PC-9 (cell line): ENCODE data around the gene SLC1A5. TPM values are rescaled to one million over a fixed set of nuclear protein-coding genes. Genes with fewer than 3 reads are reported as not detected.

ENCODE experiments used
- BruUV-seq: library from RNA; stranded (reverse); fragments of 400-500 nt; replicated peaks from 2 replicates; lab custom pipeline; 2021; lab: Mats Ljungman, UMichigan
- CTCF ChIA-PET: fragments of 300-600 bp; sonication (Branson Sonifier 250); formaldehyde crosslinking; loops from one replicate; lab custom pipeline; 2022; ENCODE audit warnings: antibody characterized with exemption; lab: Charles Lee
- POLR2A ChIA-PET: fragments of 300-600 bp; sonication (Branson Sonifier 250); formaldehyde crosslinking; loops from one replicate; lab custom pipeline; 2022; ENCODE audit warnings: antibody characterized with exemption; ENCODE audit not compliant: unreplicated experiment; lab: Charles Lee
- DNase-seq, 2 experiments: peaks; one replicate each; pipeline versions ENCODE4 v3.0.0 to v3.0.0-alpha.2; 2015 to 2022; ENCODE audit warnings: mixed read lengths in 1 of 2
- H2AFZ ChIP-seq: fragments of 200-600 bp; sonication (generic); 2 replicates; pipeline ENCODE4 v1.8.1; 2017; ENCODE audit warnings: antibody characterized with exemption
- H3F3A ChIP-seq: fragments of 200-600 bp; sonication (generic); 2 replicates; pipeline ENCODE4 v1.8.1; 2017; ENCODE audit warnings: antibody characterized with exemption, mild to moderate bottlenecking, low read depth; ENCODE audit not compliant: insufficient read depth
- H3K27ac ChIP-seq: fragments of 200-600 bp; sonication (generic); 2 replicates; pipeline ENCODE4 v1.6.1; 2016; ENCODE audit warnings: mixed run types
- H3K27me3 ChIP-seq: fragments of 200-600 bp; sonication (generic); 2 replicates; pipeline ENCODE4 v1.6.1; 2016; ENCODE audit warnings: low read depth, mixed run types; ENCODE audit not compliant: insufficient read depth
- H3K36me3 ChIP-seq: fragments of 200-600 bp; sonication (generic); 2 replicates; pipeline ENCODE4 v1.6.1; 2016; ENCODE audit warnings: low read depth, mixed run types
- H3K4me1 ChIP-seq: fragments of 200-600 bp; sonication (generic); replicated peaks from 2 replicates; pipeline ENCODE4 v1.6.1; 2016; ENCODE audit warnings: mixed run types; ENCODE audit not compliant: insufficient read depth
- H3K4me2 ChIP-seq: fragments of 200-600 bp; sonication (generic); 2 replicates; pipeline ENCODE4 v1.6.1; 2017; ENCODE audit warnings: mixed run types
- H3K4me3 ChIP-seq: fragments of 200-600 bp; sonication (generic); 2 replicates; pipeline ENCODE4 v1.6.1; 2016; ENCODE audit warnings: mixed run types
- H3K79me2 ChIP-seq: fragments of 200-600 bp; sonication (generic); 2 replicates; pipeline ENCODE4 v1.6.1; 2017; ENCODE audit warnings: low read depth, mixed run types
- H3K9me2 ChIP-seq: fragments of 200-600 bp; sonication (generic); 2 replicates; pipeline ENCODE4 v1.8.1; 2017; ENCODE audit warnings: mild to moderate bottlenecking; ENCODE audit not compliant: insufficient read depth
- H3K9me3 ChIP-seq: fragments of 200-600 bp; sonication (generic); 2 replicates; pipeline ENCODE4 v1.8.1; 2016; ENCODE audit warnings: low read depth; ENCODE audit not compliant: insufficient read depth
- H4K20me1 ChIP-seq: fragments of 200-600 bp; sonication (generic); 2 replicates; pipeline ENCODE4 v1.8.1; 2017; ENCODE audit not compliant: insufficient read depth
- CTCF ChIP-seq: fragments of 200-600 bp; sonication (generic); conservative IDR thresholded peaks from 2 replicates; pipeline ENCODE4 v1.6.1; 2017; ENCODE audit warnings: mixed run types, antibody characterized with exemption, mild to moderate bottlenecking, moderate library complexity
- EZH2 ChIP-seq: fragments of 200-600 bp; sonication (generic); IDR thresholded peaks from 2 replicates; pipeline ENCODE4 v1.8.0; 2017; ENCODE audit warnings: antibody characterized with exemption, low read depth
- intact Hi-C: fragments of 100-400 bp; cut with micrococcal nuclease; formaldehyde crosslinking; loops from one replicate; pipeline ENCODE4 v1.10.0; 2022; ENCODE audit not compliant: unreplicated experiment
- total RNA-seq: library from RNA; stranded (reverse); gene quantifications from 2 replicates; pipeline ENCODE4 v1.2.3, GENCODE V29; 2021

SLC1A5 gene
- total RNA-seq, 1 experiment from 2014 or later, result 264 TPM

GRCh38 chr19:46789371-46789770, 977 bp upstream of the SLC1A5 start:
- POLR2A ChIA-PET, result interaction anchor here (0.6 kb wide), 1 partner anchor 31 kb away, joined by 4 read pairs; no protein-coding TSS in a partner anchor

DNA sequence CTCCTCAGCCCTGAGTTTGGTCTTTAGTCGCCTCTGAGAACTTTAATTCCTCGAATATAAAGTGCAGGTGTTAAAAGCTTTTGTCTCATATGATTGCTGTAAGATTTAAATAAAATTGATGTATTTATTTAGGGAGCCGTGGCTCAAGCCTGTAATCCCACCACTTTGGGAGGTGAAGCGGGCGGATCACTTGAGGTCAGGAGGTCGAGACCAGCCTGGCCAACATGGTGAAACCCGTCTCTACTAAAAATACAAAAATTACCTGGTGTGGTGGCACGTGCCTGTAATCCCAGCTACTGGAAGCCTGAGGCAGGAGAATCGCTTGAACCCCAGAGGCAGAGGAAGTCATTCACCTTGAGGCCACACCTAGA, 559 bp upstream of the SLC1A5 start:
- Histone ChIP-seq H3K27me3 (no peaks in the 10 kb centered on the region), H3K4me1 (peaks cover 40% of the 10 kb centered on the region), H3K4me3 (0 out of 2 replicates have a peak overlapping the region, but pooled peaks have one; percentile 5), H3K9me2 (no peaks in the 10 kb centered on the region), H3K36me3 (peaks cover 18% of the 10 kb centered on the region), H3F3A (peaks cover 56% of the 10 kb centered on the region), H3K4me2 (peak overlapping the region; percentile 50), H3K9me3 (no peaks in the 10 kb centered on the region), H4K20me1 (peaks cover 5% of the 10 kb centered on the region; the same call in 1 of the 2 replicates), H3K79me2 (peaks cover 42% of the 10 kb centered on the region), H3K27ac (no peak overlapping the region), H2AFZ (0 out of 2 replicates have a peak overlapping the region, but pooled peaks have one; percentile 28)
- TF ChIP-seq EZH2 (no peak), CTCF (no peak)
- intact Hi-C loops, result loop anchor here (1.0 to 5.0 kb wide), 3 partner anchors 36 to 113 kb away; no protein-coding TSS in a partner anchor
- ChIA-PET CTCF (interaction anchor here (0.6 kb wide), 1 partner anchor 441 kb away, joined by 8 read pairs; no protein-coding TSS in a partner anchor), POLR2A (interaction anchor here (0.5 to 0.7 kb wide), 5 partner anchors 18 to 202 kb away, joined by 3 to 7 read pairs (median 4); partner anchors contain the start of gene PRKD2)
- BruUV-seq, result no TSS peak
- DNase-seq, result no peak

More at GRCh38 chr19:46789371-46789770, 977 bp upstream of the SLC1A5 start:
- Histone ChIP-seq H3K36me3 (peaks cover 14% of the 10 kb centered on the region), H3K27ac (no peak overlapping the region), H3K4me3 (no peak overlapping the region), H3K79me2 (peaks cover 38% of the 10 kb centered on the region), H3K4me1 (peaks cover 38% of the 10 kb centered on the region), H3F3A (peaks cover 56% of the 10 kb centered on the region), H3K9me2 (no peaks in the 10 kb centered on the region), H2AFZ (no peak overlapping the region), H3K9me3 (no peaks in the 10 kb centered on the region), H3K4me2 (peak overlapping the region; percentile 50; the same call in 1 of the 2 replicates), H4K20me1 (peaks cover 5% of the 10 kb centered on the region; the same call in 1 of the 2 replicates), H3K27me3 (no peaks in the 10 kb centered on the region)
- CTCF ChIA-PET, result interaction anchor here (0.6 kb wide), 1 partner anchor 442 kb away, joined by 8 read pairs; no protein-coding TSS in a partner anchor
- TF ChIP-seq CTCF (no peak), EZH2 (no peak)
- no TSS peak for BruUV-seq
- intact Hi-C loops, result loop anchor here (5.0 kb wide), 2 partner anchors 57 to 113 kb away; no protein-coding TSS in a partner anchor
- DNase-seq, result peak in 1 of 2 experiments; percentile 83

DNA sequence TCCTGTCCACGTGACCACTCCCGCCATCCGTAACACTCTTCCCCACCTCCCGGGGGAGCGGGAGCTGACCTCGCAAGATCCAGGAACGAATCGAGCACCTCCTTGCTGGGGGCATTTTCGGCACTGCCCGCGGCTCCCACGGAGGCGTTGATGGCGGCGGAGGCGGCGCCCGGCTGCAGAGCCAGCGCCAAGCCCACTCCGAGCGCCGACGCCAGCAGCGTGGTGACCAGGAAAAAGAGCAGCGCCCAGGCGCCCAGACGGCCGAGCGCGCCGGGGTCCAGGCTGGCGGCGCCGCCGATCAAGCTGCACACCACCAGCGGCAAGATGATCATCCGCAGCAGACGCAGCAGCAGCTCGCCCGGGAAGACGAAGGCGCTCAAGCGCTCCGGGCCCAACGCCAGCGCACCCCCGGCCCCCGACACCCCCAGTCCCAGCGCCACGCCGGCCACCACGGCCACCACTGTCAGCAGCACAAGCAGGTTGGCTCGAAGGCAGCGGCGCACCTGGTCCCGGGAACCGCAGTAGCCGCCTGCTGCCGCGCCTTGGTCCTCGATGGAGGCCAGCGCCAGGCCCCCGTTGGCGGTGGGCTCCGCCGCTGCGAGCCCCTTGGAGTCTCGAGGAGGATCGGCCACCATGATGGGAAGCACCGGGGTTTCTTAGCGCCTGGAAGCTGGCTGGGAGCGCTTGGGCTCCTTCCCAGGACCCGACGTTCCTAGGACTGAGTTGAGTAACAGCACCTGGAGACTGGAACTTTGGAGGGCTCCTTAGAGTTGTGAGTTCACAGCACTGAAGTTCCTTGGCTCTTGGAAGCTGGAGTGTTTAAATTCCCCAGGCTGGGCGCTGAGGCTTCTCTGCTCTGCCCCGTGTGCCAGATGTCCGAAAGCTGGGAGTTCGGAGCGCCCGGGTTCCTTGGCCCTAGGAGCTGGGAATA, 798 bp downstream of the SLC1A5 start:
- H3K36me3 ChIP-seq, result peaks cover 30% of the 10 kb centered on the region
- H3K4me3 ChIP-seq, result peak overlapping the region; percentile 98
- CTCF ChIA-PET, result interaction anchor here (0.6 kb wide), 1 partner anchor 42 kb away, joined by 12 read pairs; no protein-coding TSS in a partner anchor
- H4K20me1 ChIP-seq, result peaks cover 8% of the 10 kb centered on the region; the same call in 1 of the 2 replicates
- BruUV-seq, result no TSS peak
- DNase-seq, result peak; percentile 58 to 61
- no peaks in the 10 kb centered on the region for H3K9me3 ChIP-seq
- peaks cover 40% of the 10 kb centered on the region for H3K4me1 ChIP-seq
- peak overlapping the region; percentile 92 for H3K27ac ChIP-seq
- no peaks in the 10 kb centered on the region for H3K27me3 ChIP-seq
- POLR2A ChIA-PET, result interaction anchor here (0.5 kb wide), 1 partner anchor 438 kb away, joined by 16 read pairs; no protein-coding TSS in a partner anchor
- peak overlapping the region; percentile 83 for H3K4me2 ChIP-seq
- H3K9me2 ChIP-seq, result no peaks in the 10 kb centered on the region
- no peak for TF ChIP-seq EZH2
- TF ChIP-seq CTCF, result no peak
- peaks cover 56% of the 10 kb centered on the region for H3F3A ChIP-seq
- no peak overlapping the region for H2AFZ ChIP-seq
- intact Hi-C loops, result loop anchor here (1.0 to 5.0 kb wide), 3 partner anchors 38 to 115 kb away; no protein-coding TSS in a partner anchor
- peaks cover 55% of the 10 kb centered on the region for H3K79me2 ChIP-seq
